HG03558 (cell line): ENCODE data around the gene TIAM2.
"Not testable (repeated sequence)": the region's sequence is repeated elsewhere in the genome, so short reads cannot be mapped to it uniquely, and the experiment has no call there.

Source experiments
- ATAC-seq: cut with Tn5 transposase; IDR thresholded peaks from one replicate; pipeline ENCODE4 v1.9.1; 2021; ENCODE audit warnings: moderate number of reproducible peaks; ENCODE audit not compliant: unreplicated experiment; ENCODE audit errors: extremely low read depth

The TIAM2 gene

DNA sequence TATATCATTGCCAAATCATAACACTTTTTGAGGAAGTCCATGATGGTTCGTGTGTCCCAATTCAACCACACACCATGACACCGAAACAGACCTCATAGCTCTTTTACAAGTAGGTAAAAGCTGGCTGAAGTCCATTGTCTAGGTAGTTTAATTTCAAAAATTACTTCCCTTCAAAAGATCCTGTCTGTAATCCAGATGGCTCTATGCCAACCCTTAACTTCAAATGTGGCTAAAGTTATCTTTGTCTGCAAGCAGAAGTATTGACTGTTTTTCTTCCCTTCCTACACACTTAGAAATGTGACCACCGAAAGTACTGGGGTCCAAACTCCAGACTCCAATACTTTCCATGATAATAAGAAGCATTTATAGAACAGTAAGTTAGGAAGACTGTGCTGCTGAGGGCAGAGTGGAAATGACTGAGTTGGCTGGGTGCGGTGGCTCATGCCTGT, 8.3 kb upstream of the TIAM2 start:
- ATAC-seq, result no peak

DNA sequence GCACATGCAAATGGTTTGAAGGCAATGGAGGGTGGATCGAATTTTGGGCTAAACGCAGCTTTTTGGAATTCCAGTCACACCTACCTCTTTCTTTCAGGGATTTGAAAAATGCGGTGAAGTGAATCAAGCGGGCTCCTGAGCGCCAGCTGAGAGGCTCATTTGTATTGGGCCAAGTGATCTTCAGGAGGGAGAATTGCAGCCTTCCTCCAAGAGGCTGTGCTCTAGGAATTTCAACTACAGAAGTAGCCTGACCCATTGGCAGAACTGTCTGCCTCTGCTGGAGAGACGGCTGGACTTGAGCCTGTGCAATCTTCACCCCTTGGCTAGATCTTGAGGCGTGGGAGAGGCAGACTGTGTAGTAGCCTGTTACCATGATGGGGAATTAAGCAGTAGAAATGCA, 5.7 kb upstream of the TIAM2 start:
- no peak for ATAC-seq

DNA sequence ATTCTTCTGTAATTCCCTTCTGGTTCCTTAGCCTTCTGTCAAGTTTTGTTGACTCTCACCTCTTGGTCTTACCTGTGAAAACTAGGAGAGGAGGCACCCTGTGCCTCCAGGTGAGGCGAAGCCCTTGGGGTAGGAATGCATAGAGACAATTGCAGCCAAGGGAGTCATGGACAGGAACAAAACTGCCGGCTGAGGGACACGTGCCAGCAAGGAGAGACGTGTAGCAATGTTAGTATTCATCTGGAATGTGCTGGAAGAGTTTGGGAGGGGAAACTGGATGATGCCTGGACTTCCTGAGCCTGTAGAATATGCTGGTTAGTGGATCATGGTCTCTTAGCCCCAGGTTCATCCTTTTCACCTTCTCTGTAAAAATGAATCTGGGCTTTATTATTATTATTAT, 3.9 kb upstream of the TIAM2 start:
- ATAC-seq, result no peak

DNA sequence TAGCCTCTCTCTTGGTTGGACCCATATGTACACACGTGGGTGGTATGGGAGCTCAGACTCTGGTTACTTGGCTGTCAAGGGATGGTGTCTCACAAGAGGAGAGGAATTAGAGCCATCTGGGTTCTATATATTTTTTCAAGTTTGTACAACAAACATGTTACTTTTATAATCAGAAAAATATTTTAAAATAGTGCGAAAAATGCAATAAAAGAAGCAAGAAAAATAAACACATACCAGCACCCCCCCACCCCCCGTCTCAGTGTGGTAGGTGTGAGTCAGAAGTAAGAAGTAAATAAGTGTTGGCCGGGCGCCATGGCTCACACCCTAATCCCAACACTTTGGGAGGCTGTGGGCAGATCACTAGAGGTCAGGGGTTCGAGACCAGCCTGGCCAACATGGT, 2.1 kb upstream of the TIAM2 start:
- ATAC-seq, result no peak

DNA sequence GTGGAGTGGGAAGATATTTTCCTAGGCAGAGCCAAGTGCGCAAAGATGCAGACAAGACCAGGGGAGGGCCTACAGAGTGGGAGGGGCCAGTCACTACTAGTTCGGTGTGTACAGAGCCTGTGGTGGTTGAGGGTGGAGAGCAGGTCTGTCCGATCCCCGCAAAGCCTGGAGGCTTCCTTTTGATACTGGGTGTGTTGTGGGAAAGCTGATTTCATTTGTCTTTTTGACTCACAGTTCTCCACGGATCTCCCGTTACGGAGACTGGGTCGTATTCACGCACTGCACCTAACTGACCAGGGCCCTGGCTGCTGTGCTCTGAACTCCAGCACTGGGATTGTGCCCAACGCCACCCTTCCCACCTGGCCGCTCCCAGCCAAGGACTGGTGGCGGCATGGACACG, 1.4 kb upstream of the TIAM2 start:
- no peak for ATAC-seq

DNA sequence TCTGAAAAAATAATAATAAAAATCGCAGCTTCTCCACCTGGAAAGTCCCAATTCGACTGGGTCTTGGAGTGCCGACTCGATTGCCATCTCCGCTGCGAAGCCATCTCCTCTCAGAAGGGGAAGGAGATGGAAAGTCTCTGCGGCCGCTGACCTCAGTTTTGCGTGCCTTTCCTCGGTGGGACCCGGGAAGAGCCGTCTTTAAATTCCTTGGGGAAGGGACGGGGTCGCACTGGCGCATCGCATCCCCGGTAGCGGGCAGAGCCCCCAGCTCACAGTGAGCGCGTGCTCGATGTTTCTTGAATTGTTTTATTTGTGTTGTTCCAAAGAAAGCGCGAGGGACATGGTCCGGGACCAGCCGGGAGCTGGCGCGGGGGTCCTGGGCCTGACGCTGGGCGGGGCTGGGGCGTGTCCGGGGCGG, 270 bp upstream of the TIAM2 start:
- ATAC-seq, result no peak

DNA sequence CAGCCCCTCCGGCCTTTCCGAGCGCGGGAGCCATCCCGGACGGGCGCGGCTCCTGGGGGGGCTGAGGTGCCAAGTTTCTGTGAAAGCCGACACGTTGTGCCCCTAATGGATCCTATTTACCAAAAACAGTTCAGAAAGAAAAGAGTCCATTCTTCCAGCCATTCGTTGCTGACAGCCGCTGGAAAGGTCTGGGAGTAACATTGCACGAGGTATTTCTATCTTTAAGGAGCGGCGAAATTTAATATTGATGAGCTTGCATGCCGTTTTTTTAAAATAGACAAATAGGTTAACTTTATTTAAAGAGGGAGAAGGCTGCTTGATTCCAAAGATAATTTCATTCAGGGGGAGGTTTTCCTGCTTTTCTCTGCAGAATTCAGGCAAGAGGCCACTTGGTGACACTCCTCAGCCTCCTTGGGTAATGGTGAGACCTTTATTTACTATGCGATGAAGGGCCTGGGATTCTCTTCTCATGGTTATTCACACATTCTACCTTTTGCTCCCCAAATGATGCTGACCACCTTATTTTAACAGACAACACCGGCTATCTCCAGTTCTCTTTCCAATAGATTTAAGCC, 988 bp downstream of the TIAM2 start:
- ATAC-seq, result no peak

DNA sequence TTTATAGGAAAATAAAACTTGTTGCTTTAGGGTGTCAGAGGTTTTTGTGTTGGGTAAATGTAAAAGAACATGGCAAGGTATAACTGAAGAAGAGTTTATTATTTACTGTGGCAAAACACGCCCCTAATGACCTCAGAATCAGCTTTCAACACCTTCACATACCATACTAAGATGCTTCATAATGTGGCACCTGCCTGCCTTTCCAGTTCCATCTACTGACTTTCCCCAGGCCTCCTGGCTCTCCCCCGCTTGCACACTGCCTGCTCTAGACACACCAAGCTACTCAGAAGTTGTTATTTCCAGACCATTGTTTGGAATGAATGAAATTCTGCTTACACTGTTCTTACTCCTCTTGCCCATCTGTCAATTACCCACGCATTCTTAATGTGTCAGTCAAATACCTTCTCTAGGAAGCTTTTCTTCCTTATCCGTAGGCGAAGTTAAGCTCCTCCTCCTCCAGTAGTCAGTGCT, 1.8 kb downstream of the TIAM2 start:
- no peak for ATAC-seq

DNA sequence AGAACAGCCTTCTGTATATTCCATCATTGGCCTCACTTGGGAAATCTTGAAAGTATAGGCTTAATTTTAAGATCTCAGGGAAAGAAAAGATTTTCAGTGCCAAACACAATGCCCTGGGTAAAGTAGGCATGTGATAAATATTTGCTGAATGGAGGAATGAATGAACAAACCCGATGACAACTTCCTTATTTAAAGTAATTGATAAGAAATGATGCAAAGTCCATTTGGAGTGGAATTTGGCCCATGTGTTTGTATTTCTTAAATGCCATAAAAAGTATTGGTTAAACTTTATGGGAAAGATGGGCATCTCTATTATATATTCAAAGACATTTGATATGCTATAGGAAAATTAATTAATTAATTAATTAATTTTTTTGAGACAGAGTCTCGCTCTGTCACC, 3.7 kb downstream of the TIAM2 start:
- ATAC-seq, result no peak

DNA sequence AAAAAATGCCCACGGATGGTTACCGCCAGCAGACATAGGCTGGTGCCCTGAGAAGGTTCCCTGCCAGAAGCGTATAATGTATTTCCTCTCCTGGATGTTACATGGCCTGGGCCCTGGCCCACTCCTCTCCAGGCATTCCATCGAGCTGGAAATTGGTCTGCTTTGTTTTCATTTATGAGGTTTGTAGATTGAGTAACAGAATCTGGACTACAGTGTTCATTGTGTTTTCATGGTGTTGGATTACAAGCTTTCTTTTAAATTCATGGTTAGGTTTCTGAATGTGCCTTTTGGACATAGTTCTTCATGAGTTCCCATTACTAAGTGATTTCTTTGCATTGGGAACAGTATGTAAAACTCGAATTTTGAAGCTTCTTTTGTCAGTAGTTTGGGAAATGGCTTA, 6.4 kb downstream of the TIAM2 start:
- no peak for ATAC-seq

DNA sequence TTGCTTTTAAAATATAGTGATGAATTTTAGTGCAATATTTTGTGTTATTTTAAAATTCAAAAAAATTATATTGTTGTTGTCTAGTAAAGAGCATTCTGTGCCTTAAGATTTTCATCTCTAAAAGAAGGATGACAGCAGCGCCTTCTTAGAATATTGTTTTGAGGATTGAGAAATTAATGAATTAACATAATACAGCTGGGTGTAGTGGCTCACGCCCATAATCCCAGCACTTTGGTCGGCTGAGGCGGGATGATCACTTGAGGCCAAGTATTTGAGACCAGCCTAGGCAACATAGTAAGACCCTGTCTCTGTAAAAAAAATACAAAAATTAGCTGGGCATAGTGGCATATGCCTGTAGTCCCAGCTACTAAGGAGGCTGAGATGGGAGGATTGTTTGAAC, 6.8 kb downstream of the TIAM2 start:
- no peak for ATAC-seq

DNA sequence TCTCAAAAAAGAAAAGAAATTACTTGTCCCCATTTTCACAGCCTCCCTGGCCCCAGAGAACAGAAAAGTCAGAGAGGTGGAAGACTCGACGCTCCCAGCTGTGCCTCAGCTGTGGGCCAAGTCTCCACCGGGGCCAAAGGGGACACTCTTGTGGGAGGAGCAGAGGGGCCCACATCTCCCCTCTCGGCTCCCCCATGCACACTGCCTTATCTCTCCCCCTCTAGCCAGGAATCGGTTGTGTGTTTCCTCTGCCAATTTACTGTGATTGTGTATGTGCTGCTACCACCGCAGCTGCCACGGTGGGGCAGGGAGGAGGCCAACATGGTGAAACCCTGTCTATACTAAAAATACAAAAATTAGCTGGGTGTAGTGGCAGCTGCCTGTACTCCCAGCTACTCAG, 8.4 kb downstream of the TIAM2 start:
- no peak for ATAC-seq

DNA sequence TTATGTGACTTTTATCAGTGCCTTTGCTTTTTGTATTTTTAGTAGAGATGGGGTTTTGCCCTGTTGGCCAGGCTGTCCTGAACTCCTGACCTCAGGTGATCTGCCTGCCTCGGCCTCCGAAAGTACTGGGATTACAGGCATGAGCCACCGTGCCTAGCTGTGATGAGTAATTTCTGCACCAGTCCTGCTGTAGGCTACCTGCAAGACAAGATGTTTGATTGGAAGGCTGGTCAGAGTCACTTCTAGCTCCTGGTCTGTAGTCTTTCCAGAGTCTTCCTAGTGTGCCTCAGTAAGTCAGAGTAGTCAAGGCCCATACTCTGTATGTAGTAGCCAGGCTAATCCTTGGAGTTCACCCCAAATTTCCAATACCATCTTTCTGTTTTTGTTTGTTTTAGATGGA, 8.9 kb downstream of the TIAM2 start:
- no peak for ATAC-seq

DNA sequence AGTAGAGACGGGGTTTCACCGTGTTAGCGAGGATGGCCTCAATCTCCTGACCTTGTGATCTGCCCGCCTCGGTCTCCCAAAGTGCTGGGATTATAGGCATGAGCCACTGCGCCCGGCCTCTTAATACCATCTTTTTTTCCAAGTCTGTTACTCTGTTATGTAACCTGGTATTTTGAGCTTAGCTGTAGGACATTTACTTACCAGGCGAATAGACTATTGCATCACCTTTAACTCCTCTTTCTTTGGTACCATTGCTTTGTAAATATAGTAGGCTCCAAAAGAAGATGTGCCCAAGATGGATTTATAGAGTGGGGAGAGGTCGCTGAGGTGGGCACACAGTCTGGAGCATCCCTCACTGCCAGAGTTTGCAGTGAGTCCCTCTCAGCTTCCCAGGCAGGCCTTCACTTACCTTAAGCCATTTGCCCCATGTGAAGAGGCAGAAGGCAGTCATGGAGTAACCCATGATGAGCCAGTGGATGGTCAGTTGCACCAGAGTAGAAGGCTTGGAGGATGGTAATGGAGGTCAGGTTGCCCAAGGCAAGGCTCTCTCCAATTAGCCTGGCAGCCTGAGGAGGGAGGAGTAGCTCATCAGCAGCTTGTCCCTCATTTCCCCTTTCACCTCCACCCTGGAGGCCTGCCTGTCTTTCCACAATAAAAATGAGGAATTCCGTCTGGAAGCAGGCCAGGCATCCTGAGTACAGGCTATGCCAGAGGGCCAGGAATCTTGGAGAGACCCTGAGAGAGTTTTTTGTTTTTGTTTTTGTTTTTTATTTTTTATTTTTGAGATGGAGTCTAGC, 9.7 kb downstream of the TIAM2 start:
- ATAC-seq, result no peak

DNA sequence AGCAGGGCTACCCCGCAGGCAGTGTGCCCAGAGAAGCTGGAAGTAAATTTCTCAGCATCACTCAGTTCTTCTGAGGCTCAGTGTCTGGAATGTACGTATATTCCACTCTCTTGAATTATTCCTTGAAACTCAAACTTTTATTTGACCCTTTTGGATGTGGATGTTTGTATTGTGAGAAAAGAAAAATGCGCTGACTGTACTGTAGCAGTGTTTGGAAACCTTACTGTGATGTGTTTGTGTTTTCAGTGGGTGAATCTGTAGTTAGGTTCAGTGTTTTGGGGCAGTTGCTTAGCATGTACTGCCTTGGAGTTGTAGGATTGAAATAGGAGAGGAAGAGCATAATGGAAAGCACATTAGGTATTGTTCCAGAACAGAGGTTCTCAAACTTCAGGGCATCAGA, 13.5 kb downstream of the TIAM2 start:
- ATAC-seq, result no peak

DNA sequence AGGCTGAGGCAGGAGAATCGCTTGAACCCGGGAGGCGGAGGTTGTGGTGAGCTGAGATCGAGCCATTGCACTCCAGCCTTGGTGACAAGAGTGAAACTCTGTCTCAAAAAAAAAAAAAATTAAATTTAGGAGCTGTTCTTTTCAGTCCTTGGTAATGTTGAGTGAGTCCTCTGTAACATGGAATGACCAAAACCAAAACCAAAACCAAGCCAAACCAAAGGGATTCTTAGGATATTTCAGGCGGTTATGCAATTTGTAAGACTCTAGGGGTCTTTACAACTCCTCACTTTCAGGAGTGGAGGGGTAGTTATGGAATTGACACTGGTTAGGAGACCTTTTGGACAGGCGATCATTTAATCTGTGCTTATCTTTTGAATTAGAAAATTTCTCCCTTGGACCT, 15.8 kb downstream of the TIAM2 start:
- ATAC-seq, result no peak

DNA sequence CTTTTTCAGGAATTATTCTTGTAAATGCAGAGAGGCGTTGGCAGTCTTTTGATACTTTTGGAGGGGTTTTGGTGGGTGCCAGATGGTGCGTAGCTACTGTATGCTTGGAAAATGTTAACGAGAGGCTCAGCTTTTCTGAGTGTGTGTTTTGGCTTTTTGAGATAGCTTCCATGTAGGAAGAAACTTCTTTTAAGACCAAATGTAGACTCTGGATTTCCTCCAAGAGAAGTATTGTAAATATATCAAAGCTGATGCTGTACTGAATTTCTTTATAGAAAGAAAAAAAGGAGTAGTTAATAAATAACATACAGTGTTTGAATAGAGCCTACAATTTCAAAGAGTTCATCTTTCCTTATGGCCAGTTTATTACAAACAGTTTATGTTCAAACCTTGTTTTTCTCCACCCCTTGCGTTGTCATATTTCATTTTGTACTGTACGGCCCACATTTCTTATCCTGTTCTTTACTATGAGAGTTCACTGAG, 16.7 kb downstream of the TIAM2 start:
- no peak for ATAC-seq

DNA sequence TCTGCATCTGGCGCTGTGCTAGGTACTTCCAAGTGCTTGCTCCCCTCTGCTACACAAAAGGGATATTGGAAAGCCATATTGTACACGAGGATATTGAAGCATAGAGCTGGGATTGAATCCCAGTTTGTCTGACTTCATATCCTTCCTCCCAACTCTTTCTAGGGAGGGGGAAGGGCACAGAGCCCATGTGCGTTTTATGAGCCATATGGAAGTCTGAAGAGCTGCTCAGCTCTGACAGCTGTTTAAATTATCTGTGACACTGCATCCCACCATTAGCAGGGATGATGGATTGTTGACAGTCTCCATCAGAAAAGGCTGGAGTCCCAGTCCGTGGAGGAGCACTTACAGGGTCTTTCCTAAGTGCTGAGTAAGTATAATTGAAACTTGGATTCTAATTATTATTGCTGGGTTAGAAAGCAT, 18.4 kb downstream of the TIAM2 start:
- ATAC-seq, result no peak

DNA sequence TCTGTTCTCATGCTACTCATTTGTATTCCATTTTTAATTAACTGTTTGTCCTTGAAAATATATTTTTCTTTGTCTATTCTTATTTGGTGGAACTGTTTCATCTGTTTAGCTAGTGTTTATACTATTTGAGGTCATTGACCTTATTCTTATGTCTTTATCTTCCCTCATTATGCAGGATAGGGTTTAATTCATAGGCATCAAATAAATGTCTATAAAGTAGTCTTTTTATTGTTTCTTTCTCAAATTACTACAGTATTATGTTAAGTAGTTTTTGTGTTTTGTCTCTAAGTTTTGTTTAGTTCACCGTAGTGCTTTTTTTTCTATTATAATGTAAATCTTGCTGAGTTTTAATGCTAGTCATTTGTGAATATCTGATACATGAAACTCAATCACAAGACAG, 19.0 kb downstream of the TIAM2 start:
- no peak for ATAC-seq

DNA sequence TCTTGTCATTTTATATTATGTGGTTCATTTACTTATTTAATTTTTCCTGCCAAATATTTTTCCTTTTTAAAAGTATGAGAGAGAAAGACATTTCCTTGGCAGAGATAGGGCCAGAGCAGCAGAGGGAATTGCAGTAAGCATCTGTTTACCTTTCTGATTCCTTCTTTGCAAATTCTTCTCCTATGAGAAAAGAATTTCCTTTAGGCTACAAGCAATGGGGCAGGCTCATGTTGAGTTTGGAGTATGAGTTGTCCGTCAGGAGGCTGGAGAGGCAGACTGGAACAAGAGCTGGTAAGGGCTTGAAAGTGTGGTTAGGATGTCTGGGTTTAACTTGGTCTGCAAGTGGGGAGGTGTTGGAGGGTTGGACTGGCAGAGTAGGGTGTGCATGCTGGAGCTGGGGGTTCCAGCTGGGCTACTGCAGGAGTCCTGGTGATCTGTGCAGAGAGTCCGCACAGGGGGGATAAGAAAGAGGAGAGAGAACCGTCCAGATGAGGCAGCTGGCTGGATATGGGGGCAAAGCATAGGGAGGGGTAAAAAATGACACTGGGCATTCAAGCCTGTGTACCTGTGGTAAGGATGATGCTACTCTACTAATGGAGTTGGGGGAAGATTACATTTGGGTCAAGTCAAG, 19.7 kb downstream of the TIAM2 start:
- ATAC-seq, result no peak

DNA sequence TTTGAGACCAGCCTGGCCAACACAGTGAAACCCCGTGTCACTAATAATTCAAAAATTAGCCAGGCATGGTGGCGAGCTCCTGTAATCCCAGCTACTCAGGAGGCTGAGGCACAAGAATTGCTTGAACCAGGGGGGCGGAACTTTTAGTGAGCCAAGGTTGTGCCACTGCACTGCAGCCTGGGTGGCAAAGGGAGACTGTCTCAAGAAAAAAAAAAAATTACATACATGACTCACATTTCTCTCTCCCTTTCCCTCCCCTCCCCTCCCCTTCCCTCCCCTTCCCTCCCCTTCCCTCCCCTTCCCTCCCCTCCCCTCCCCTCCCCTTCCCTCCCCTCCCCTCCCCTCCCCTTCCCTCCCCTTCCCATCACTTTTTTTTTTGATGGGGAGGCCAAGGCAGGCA, 23.3 kb downstream of the TIAM2 start:
- not testable (repeated sequence) for ATAC-seq
